Pons (tissue), 1 donor: Measurements from ENCODE around the gene CRYGS.

Experiments used
- DNase-seq: peaks from one replicate; pipeline ENCODE4 v3.0.0-alpha.2; 2016; ENCODE audit warnings: low spot score

Gene CRYGS

GRCh38 chr3:186493525-186494255 is 50.5 kb downstream of the CRYGS start:
- DNase-seq: no peak

GRCh38 chr3:186492385-186492984 is 51.7 kb downstream of the CRYGS start:
- DNase-seq: no peak

- DNase-seq: no peak
Measured at GRCh38 chr3:186489507-186489906, 54.7 kb downstream of the CRYGS start.
